ENCODE results near the gene MCUB.

MCUB gene

DNA sequence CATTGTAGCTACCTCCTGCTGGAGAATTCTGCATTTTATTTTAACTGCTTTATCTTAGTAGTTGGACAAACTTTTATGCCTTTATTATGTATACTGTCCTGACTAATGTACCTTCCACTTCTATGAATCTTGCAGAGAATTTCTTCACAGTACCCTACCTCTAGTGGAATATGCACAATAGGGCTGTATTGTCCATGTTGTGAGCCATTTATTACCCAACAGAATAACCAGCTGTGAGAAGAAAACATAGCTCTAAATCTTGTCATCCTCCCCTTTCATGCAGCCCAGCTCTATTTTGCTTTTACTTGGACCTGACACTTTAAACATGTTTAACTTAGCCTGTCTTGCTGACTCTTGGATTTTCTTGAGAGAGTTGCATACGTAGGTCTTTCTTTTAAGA, 56.2 kb downstream of the MCUB start (continued):
- TF ChIP-seq, protein P1, sequence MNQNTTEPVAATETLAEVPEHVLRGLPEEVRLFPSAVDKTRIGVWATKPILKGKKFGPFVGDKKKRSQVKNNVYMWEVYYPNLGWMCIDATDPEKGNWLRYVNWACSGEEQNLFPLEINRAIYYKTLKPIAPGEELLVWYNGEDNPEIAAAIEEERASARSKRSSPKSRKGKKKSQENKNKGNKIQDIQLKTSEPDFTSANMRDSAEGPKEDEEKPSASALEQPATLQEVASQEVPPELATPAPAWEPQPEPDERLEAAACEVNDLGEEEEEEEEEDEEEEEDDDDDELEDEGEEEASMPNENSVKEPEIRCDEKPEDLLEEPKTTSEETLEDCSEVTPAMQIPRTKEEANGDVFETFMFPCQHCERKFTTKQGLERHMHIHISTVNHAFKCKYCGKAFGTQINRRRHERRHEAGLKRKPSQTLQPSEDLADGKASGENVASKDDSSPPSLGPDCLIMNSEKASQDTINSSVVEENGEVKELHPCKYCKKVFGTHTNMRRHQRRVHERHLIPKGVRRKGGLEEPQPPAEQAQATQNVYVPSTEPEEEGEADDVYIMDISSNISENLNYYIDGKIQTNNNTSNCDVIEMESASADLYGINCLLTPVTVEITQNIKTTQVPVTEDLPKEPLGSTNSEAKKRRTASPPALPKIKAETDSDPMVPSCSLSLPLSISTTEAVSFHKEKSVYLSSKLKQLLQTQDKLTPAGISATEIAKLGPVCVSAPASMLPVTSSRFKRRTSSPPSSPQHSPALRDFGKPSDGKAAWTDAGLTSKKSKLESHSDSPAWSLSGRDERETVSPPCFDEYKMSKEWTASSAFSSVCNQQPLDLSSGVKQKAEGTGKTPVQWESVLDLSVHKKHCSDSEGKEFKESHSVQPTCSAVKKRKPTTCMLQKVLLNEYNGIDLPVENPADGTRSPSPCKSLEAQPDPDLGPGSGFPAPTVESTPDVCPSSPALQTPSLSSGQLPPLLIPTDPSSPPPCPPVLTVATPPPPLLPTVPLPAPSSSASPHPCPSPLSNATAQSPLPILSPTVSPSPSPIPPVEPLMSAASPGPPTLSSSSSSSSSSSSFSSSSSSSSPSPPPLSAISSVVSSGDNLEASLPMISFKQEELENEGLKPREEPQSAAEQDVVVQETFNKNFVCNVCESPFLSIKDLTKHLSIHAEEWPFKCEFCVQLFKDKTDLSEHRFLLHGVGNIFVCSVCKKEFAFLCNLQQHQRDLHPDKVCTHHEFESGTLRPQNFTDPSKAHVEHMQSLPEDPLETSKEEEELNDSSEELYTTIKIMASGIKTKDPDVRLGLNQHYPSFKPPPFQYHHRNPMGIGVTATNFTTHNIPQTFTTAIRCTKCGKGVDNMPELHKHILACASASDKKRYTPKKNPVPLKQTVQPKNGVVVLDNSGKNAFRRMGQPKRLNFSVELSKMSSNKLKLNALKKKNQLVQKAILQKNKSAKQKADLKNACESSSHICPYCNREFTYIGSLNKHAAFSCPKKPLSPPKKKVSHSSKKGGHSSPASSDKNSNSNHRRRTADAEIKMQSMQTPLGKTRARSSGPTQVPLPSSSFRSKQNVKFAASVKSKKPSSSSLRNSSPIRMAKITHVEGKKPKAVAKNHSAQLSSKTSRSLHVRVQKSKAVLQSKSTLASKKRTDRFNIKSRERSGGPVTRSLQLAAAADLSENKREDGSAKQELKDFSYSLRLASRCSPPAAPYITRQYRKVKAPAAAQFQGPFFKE (tag by site-specific recombination; IDR thresholded peaks at IDR 0.05; ENCODE audit: borderline replicate concordance): no peak
- TF ChIP-seq ZNF112 (tag by site-specific recombination; IDR thresholded peaks at IDR 0.05) (no peak), ZNF366 (tag by site-specific recombination; conservative IDR thresholded peaks at IDR 0.05) (no peak), ZNF302 (tag by site-specific recombination; IDR thresholded peaks at IDR 0.05; ENCODE audit: low read depth) (no peak), ZBTB8A (tag by site-specific recombination; IDR thresholded peaks at IDR 0.05) (no peak), ZNF514 (tag by site-specific recombination; IDR thresholded peaks at IDR 0.05) (no peak), ZBTB21 (tag by site-specific recombination; IDR thresholded peaks at IDR 0.05) (no peak), ZNF623 (tag by site-specific recombination; IDR thresholded peaks at IDR 0.05) (no peak), TRIM28 (IDR thresholded peaks at IDR 0.05; ENCODE audit: borderline replicate concordance, low read length) (no peak), ZNF404 (tag by site-specific recombination; IDR thresholded peaks at IDR 0.05) (no peak)

DNA sequence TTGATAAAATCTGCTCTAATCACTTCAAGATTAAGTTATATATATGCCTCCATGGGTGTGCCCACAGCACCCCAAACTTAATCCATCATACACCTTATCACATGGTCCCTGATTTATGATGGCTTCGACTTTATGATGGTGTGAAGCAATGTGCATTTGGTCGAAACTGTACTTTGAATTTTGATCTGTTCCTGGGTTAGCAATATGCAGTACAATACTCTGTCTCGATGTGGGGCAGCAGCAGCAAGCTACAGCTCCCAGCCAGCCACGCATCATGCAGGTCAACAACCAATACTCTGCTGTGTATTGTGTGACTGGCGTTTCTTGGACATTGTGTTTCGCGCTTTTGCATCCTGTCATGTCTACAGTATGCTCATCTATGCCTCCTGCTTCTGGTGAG, 62.6 kb downstream of the MCUB start:
- H3K4me3 ChIP-seq (ENCODE audit: low read depth, low read length): no peak overlapping the region
- no peak overlapping the region for H3K27ac ChIP-seq (ENCODE audit: extremely low read depth, low read depth, low read length)
- no peaks in the 10 kb centered on the region for H3K36me3 ChIP-seq (ENCODE audit: control insufficient read depth in 2 of 2, insufficient read depth in 1 of 2, low read length in 2 of 2)
- ChIA-PET POLR2A (no interaction called here), CTCF (no interaction called here)
- TF ChIP-seq ZNF404 (tag by site-specific recombination; IDR thresholded peaks at IDR 0.05): no peak
- TF ChIP-seq SP3 (tag by site-specific recombination; IDR thresholded peaks at IDR 0.05): no peak
- no peak for TF ChIP-seq ZNF2 (tag by site-specific recombination; IDR thresholded peaks at IDR 0.05)
- TF ChIP-seq TSHZ1 (tag by site-specific recombination; IDR thresholded peaks at IDR 0.05; ENCODE audit: borderline replicate concordance): no peak
- TF ChIP-seq ZNF645 (tag by site-specific recombination; IDR thresholded peaks at IDR 0.05): no peak
- no peak for TF ChIP-seq ZNF48 (tag by site-specific recombination; IDR thresholded peaks at IDR 0.05)
- TF ChIP-seq IKZF3 (tag by site-specific recombination; IDR thresholded peaks at IDR 0.05): no peak
- TF ChIP-seq MZF1 (tag by site-specific recombination; IDR thresholded peaks at IDR 0.05; ENCODE audit: borderline replicate concordance): no peak
- no peak for TF ChIP-seq PBX3 (CRISPR knock-in tag; IDR thresholded peaks at IDR 0.05)
- TF ChIP-seq KLF10 (tag by site-specific recombination; IDR thresholded peaks at IDR 0.05): no peak
- TF ChIP-seq ZNF416 (tag by site-specific recombination; IDR thresholded peaks at IDR 0.05): no peak
- no peak for TF ChIP-seq ZFP69B (tag by site-specific recombination; IDR thresholded peaks at IDR 0.05)
- no peak for TF ChIP-seq ZBTB1 (tag by site-specific recombination; IDR thresholded peaks at IDR 0.05)
- TF ChIP-seq, protein P2, sequence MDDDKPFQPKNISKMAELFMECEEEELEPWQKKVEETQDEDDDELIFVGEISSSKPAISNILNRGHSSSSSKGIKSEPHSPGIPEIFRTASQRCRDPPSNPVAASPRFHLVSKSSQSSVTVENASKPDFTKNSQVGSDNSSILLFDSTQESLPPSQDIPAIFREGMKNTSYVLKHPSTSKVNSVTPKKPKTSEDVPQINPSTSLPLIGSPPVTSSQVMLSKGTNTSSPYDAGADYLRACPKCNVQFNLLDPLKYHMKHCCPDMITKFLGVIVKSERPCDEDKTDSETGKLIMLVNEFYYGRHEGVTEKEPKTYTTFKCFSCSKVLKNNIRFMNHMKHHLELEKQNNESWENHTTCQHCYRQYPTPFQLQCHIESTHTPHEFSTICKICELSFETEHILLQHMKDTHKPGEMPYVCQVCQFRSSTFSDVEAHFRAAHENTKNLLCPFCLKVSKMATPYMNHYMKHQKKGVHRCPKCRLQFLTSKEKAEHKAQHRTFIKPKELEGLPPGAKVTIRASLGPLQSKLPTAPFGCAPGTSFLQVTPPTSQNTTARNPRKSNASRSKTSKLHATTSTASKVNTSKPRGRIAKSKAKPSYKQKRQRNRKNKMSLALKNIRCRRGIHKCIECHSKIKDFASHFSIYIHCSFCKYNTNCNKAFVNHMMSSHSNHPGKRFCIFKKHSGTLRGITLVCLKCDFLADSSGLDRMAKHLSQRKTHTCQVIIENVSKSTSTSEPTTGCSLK (tag by site-specific recombination; IDR thresholded peaks at IDR 0.05): no peak
- no peaks in the 10 kb centered on the region for H3K4me1 ChIP-seq (ENCODE audit: control insufficient read depth, insufficient read depth, low read length)
- H3K9me3 ChIP-seq (ENCODE audit: control insufficient read depth, insufficient read depth, low read depth, low read length): no peaks in the 10 kb centered on the region
